Neural progenitor cell (in vitro differentiated cells): ENCODE measurements around the gene WDR33. TPM values are rescaled to one million over a fixed set of nuclear protein-coding genes. Genes with fewer than 3 reads are reported as not detected.
"Not testable (repeated sequence)": the region's sequence is repeated elsewhere in the genome, so short reads cannot be mapped to it uniquely, and the experiment has no call there.

Experiments
- DNase-seq: peaks from one replicate; pipeline ENCODE4 v3.0.0-alpha.2; 2016; ENCODE audit warnings: low spot score
- H2AFZ ChIP-seq: fragments of 200-600 bp; sonication (generic); replicated peaks from 2 replicates; pipeline ENCODE4 v1.6.1; 2016; ENCODE audit warnings: antibody characterized with exemption
- H3F3A ChIP-seq: fragments of 200-600 bp; sonication (generic); 2 replicates; pipeline ENCODE4 v1.6.1; 2016; ENCODE audit warnings: antibody characterized with exemption, low read depth
- H3K27ac ChIP-seq: fragments of 200-600 bp; sonication (generic); 2 replicates; pipeline ENCODE4 v1.5.1; 2016; ENCODE audit warnings: mild to moderate bottlenecking
- H3K27me3 ChIP-seq: fragments of 200-600 bp; sonication (generic); 2 replicates; pipeline ENCODE4 v1.6.1; 2016; ENCODE audit warnings: mild to moderate bottlenecking, moderate library complexity
- H3K36me3 ChIP-seq: fragments of 200-600 bp; sonication (generic); 2 replicates; pipeline ENCODE4 v1.5.1; 2016
- H3K4me1 ChIP-seq: fragments of 200-600 bp; sonication (generic); 2 replicates; pipeline ENCODE4 v1.6.1; 2016; ENCODE audit warnings: mixed run types
- H3K4me2 ChIP-seq: fragments of 200-600 bp; sonication (generic); 2 replicates; pipeline ENCODE4 v1.6.1; 2016
- H3K4me3 ChIP-seq: fragments of 200-600 bp; sonication (generic); 2 replicates; pipeline ENCODE4 v1.5.1; 2016
- H3K79me2 ChIP-seq: fragments of 200-600 bp; sonication (generic); 2 replicates; pipeline ENCODE4 v1.6.1; 2016; ENCODE audit warnings: low read depth
- H3K9ac ChIP-seq: fragments of 200-600 bp; sonication (generic); 2 replicates; pipeline ENCODE4 v1.6.1; 2016
- H3K9me3 ChIP-seq: fragments of 200-600 bp; sonication (generic); 2 replicates; pipeline ENCODE4 v1.5.1; 2016; ENCODE audit warnings: low read depth
- H4K20me1 ChIP-seq: fragments of 200-600 bp; sonication (generic); 2 replicates; pipeline ENCODE4 v1.6.1; 2016; ENCODE audit warnings: low read depth
- H3K27ac Mint-ChIP-seq: 3 replicates; pipeline ENCODE4 v1.8.0; 2021; ENCODE audit warnings: mixed read lengths
- H3K27me3 Mint-ChIP-seq: 2 replicates; pipeline ENCODE4 v1.8.0; 2022; ENCODE audit warnings: low read depth, mild to moderate bottlenecking, inconsistent platforms, moderate library complexity, mixed read lengths; ENCODE audit not compliant: insufficient read depth
- H3K36me3 Mint-ChIP-seq: 3 replicates; pipeline ENCODE4 v1.8.0; 2021; ENCODE audit warnings: mixed read lengths
- H3K4me1 Mint-ChIP-seq: 3 replicates; pipeline ENCODE4 v1.8.0; 2021; ENCODE audit warnings: mixed read lengths
- H3K4me3 Mint-ChIP-seq: 3 replicates; pipeline ENCODE4 v1.8.0; 2021; ENCODE audit warnings: mild to moderate bottlenecking, moderate library complexity, mixed read lengths
- H3K9me3 Mint-ChIP-seq: 3 replicates; pipeline ENCODE4 v1.8.0; 2020; ENCODE audit warnings: mixed read lengths
- EZH2 ChIP-seq: fragments of 200-600 bp; sonication (generic); IDR thresholded peaks from 2 replicates; pipeline ENCODE4 v1.6.1; 2017; ENCODE audit warnings: antibody characterized with exemption, mild to moderate bottlenecking, moderate library complexity
- EZH2phosphoT487 ChIP-seq: fragments of 200-600 bp; sonication (generic); IDR thresholded peaks from 2 replicates; pipeline ENCODE4 v1.6.1; 2017; ENCODE audit warnings: antibody characterized with exemption
- total RNA-seq: library from RNA; depleted of rRNA; stranded (reverse); fragments of >200 nt; gene quantifications from 2 replicates; pipeline ENCODE4 v1.2.3, GENCODE V29; 2015; ENCODE audit warnings: low replicate concordance
- TF ChIP-seq, protein P1 (sequence below): fragments of 200-600 bp; sonication (generic); IDR thresholded peaks from 2 replicates; pipeline ENCODE4 v1.5.1; 2017; ENCODE audit warnings: antibody characterized with exemption, mild to moderate bottlenecking

Gene WDR33
- total RNA-seq, 1 donor from 2014 or later, result 83.4 TPM

DNA sequence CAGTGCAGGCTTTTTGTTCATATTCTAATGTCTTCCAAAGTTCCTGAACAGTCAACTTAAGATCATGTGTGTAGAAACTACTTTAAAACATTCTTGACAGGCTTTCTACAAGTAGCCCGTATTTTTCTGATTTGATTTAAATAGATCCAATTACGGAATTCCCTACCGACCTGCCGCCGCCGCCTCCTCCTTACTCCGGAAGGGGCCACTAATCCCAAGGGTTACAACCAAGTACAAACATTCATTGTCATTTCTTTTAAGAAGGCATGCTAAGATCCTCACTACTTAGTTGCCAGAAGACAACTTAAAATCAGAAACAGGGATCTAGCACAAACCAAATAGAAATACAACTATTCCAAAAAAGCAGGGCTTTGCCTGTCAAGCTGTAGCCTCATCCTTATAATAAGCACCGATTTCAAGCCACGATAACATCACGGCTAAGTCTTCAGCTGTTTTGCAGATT is 784 bp downstream of the WDR33 start:
- no peaks in the 10 kb centered on the region for H3K36me3 ChIP-seq
- peak overlapping the region; percentile 62 for H3K9ac ChIP-seq
- peak overlapping the region; percentile 84 for H3K4me2 ChIP-seq
- peaks cover 24% of the 10 kb centered on the region for H3K4me1 Mint-ChIP-seq
- no peaks in the 10 kb centered on the region for H3K27me3 ChIP-seq
- H3K27ac Mint-ChIP-seq, result peak overlapping the region; percentile 96
- no peaks in the 10 kb centered on the region for H3K9me3 ChIP-seq
- H3K27ac ChIP-seq, result peak overlapping the region; percentile 89
- TF ChIP-seq EZH2phosphoT487 (no peak), EZH2 (no peak)
- TF ChIP-seq, protein P1, sequence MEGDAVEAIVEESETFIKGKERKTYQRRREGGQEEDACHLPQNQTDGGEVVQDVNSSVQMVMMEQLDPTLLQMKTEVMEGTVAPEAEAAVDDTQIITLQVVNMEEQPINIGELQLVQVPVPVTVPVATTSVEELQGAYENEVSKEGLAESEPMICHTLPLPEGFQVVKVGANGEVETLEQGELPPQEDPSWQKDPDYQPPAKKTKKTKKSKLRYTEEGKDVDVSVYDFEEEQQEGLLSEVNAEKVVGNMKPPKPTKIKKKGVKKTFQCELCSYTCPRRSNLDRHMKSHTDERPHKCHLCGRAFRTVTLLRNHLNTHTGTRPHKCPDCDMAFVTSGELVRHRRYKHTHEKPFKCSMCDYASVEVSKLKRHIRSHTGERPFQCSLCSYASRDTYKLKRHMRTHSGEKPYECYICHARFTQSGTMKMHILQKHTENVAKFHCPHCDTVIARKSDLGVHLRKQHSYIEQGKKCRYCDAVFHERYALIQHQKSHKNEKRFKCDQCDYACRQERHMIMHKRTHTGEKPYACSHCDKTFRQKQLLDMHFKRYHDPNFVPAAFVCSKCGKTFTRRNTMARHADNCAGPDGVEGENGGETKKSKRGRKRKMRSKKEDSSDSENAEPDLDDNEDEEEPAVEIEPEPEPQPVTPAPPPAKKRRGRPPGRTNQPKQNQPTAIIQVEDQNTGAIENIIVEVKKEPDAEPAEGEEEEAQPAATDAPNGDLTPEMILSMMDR, result no peak
- DNase-seq, result peak; percentile 51
- peaks cover 8% of the 10 kb centered on the region for H3K4me1 ChIP-seq
- peak overlapping the region; percentile 82 for H3K4me3 ChIP-seq
- H3K27me3 Mint-ChIP-seq, result peaks cover 7% of the 10 kb centered on the region
- peaks cover 13% of the 10 kb centered on the region for H3K36me3 Mint-ChIP-seq
- H3K9me3 Mint-ChIP-seq, result peaks cover 2% of the 10 kb centered on the region
- peak overlapping the region; percentile 98 for H3K4me3 Mint-ChIP-seq
- H3K79me2 ChIP-seq, result peaks cover 59% of the 10 kb centered on the region
- peaks cover 47% of the 10 kb centered on the region for H4K20me1 ChIP-seq
- peaks cover 9% of the 10 kb centered on the region for H3F3A ChIP-seq
- peak overlapping the region; percentile 83 for H2AFZ ChIP-seq

DNA sequence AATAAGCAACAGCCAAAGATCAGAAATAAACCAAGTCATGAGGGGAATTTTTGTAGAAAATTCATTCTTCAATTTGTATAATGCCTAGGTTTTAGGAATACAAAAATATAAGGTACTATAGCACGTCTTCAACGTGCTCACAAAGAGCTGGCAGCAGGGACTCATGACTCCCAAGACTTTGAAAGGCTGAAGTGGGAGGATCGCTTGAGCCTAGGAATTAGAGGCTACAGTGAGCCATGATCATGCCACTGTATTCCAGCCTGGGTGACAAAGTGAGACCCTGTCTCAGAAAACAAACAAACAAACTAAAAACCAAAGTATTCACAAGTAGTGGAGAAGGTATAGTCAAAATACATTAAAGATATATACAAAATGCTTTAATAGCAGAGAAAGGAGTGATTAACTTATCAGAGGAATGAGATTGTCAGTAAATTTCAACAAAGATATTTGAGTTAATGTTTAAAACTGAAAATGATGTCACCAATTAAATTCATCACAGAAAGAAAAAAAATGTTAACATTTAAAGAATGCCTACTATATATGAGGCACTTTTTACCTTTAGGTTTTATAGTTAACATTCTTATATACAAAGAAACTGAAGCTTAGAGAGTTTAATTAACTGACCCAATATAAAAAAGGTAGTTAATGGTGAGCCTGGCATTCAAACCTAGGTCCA is 3.2 kb downstream of the WDR33 start:
- H4K20me1 ChIP-seq, result peaks cover 64% of the 10 kb centered on the region
- H3K27ac ChIP-seq, result no peak overlapping the region
- Mint-ChIP-seq H3K27ac (no peak overlapping the region), H3K27me3 (peaks cover 7% of the 10 kb centered on the region), H3K36me3 (peaks cover 19% of the 10 kb centered on the region), H3K4me1 (peaks cover 24% of the 10 kb centered on the region), H3K4me3 (peak overlapping the region; percentile 14), H3K9me3 (peaks cover 4% of the 10 kb centered on the region)
- no peak for TF ChIP-seq EZH2phosphoT487
- TF ChIP-seq EZH2, result no peak
- TF ChIP-seq, protein P1, result no peak
- no peaks in the 10 kb centered on the region for H3K27me3 ChIP-seq
- H3K4me3 ChIP-seq, result no peak overlapping the region
- peaks cover 83% of the 10 kb centered on the region for H3K79me2 ChIP-seq
- no peak overlapping the region for H2AFZ ChIP-seq
- no peak overlapping the region for H3K9ac ChIP-seq
- H3F3A ChIP-seq, result peaks cover 9% of the 10 kb centered on the region
- no peak for DNase-seq
- no peaks in the 10 kb centered on the region for H3K9me3 ChIP-seq
- no peak overlapping the region for H3K4me2 ChIP-seq
- peaks cover 8% of the 10 kb centered on the region for H3K4me1 ChIP-seq
- H3K36me3 ChIP-seq, result no peaks in the 10 kb centered on the region

DNA sequence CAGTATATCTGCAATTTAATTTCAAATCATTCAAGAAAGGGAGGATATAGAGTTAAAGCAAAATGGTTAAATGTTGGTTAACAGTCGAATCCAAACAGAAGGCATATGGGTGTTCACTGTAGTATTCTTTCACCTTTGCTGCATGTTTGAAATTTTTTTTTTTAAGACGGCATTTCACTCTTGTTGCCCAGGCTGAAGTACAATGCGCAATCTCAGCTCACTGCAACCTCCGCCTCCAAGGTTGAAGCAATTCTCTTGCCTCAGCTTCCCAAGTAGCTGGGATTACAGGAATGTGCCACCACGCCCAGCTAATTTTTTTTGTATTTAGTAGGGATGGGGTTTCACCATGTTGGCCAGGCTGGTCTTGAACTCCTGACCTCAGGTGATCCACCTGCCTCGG is 4.1 kb downstream of the WDR33 start:
- H2AFZ ChIP-seq, H3K9me3 ChIP-seq, H3K9me3 Mint-ChIP-seq, H3K4me3 ChIP-seq, H3K27me3 Mint-ChIP-seq, H3K27me3 ChIP-seq, H3K27ac Mint-ChIP-seq, H3K4me1 ChIP-seq, H3K36me3 ChIP-seq, H3K9ac ChIP-seq, H3K4me3 Mint-ChIP-seq, H3K27ac ChIP-seq, DNase-seq, H3F3A ChIP-seq, H3K4me2 ChIP-seq: not testable (repeated sequence)
- Histone ChIP-seq H3K79me2 (peaks cover 92% of the 10 kb centered on the region), H4K20me1 (peaks cover 70% of the 10 kb centered on the region)
- H3K4me1 Mint-ChIP-seq, result peaks cover 21% of the 10 kb centered on the region
- peaks cover 19% of the 10 kb centered on the region for H3K36me3 Mint-ChIP-seq

DNA sequence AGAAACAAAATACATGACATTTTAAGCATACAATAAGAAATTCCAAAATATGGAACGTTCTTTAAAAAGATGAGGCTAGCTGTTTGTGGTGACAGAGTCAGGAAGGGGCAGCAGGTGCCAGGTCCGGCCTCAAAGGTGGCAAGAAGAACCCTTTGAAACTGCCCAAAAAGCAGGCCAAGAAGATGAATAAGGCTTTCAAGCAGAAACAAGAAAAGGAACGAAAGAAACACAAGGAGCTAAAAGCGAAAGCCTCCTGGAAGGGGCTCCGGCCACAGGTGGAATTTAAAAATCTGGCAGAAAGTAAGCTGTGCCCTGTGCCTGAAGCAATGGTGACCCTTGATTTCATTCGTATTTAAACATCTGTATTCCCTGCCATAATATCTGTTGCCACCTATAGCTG is 5.5 kb downstream of the WDR33 start:
- Mint-ChIP-seq H3K27me3 (peaks cover 5% of the 10 kb centered on the region), H3K4me3 (no peak overlapping the region), H3K36me3 (peaks cover 24% of the 10 kb centered on the region), H3K9me3 (peaks cover 6% of the 10 kb centered on the region), H3K27ac (peak overlapping the region; percentile 22), H3K4me1 (peaks cover 15% of the 10 kb centered on the region)
- Histone ChIP-seq H3K4me1 (peaks cover 3% of the 10 kb centered on the region), H3K4me2 (no peak overlapping the region), H3F3A (peaks cover 5% of the 10 kb centered on the region), H3K9ac (no peak overlapping the region), H3K4me3 (no peak overlapping the region), H3K36me3 (no peaks in the 10 kb centered on the region), H4K20me1 (peaks cover 83% of the 10 kb centered on the region), H2AFZ (no peak overlapping the region), H3K79me2 (peaks cover 100% of the 10 kb centered on the region), H3K27me3 (no peaks in the 10 kb centered on the region), H3K27ac (no peak overlapping the region), H3K9me3 (no peaks in the 10 kb centered on the region)
- TF ChIP-seq, protein P1, result no peak
- TF ChIP-seq EZH2phosphoT487 (no peak), EZH2 (no peak)
- DNase-seq, result no peak
